K562 (cell line): ENCODE data around the gene PPP2R3C. TPM values are rescaled to one million over a fixed set of nuclear protein-coding genes. Genes with fewer than 3 reads are reported as not detected.

Experiments used
- GATA2 ChIP-seq: sonication (generic); formaldehyde crosslinking; IDR thresholded peaks from 2 replicates; pipeline ENCODE4 v1.4.0; 2020; ENCODE audit warnings: mild to moderate bottlenecking, missing genetic modification reagents
- GTF2E2 ChIP-seq: fragments of 200-800 bp; sonication (Bioruptor generic); IDR thresholded peaks from 2 replicates; pipeline ENCODE4 v1.6.1; 2016; ENCODE audit warnings: missing genetic modification characterization, missing compliant biosample characterization
- HNRNPLL ChIP-seq: fragments of 200-400 bp; formaldehyde crosslinking; IDR thresholded peaks from 2 replicates; pipeline ENCODE4 v1.6.1; 2017; ENCODE audit warnings: low read length, low read depth, mild to moderate bottlenecking; ENCODE audit not compliant: poor library complexity, severe bottlenecking
- KDM5B ChIP-seq: fragments of 200-600 bp; sonication (generic); IDR thresholded peaks from 2 replicates; pipeline ENCODE4 v1.6.1; 2012; ENCODE audit warnings: low read depth, mild to moderate bottlenecking, moderate library complexity, low read length, control low read depth, inconsistent platforms; ENCODE audit not compliant: insufficient replicate concordance
- MAZ ChIP-seq, 2 experiments: fragments of 450-650 bp in 1 of 2; sonication (generic) in 1 of 2; formaldehyde crosslinking; IDR thresholded peaks in 1 of 2; conservative IDR thresholded peaks in 1 of 2; 2 replicates each; pipeline versions ENCODE4 v1.4.0 to v1.5.0; 2020; ENCODE audit warnings: mild to moderate bottlenecking in 1 of 2, missing genetic modification reagents in 1 of 2
- MBD2 ChIP-seq: sonication (generic); IDR thresholded peaks from 2 replicates; pipeline ENCODE4 v1.6.1; 2016; ENCODE audit warnings: low read depth, borderline replicate concordance
- MCM2 ChIP-seq: fragments of 450-650 bp; IDR thresholded peaks from 2 replicates; pipeline ENCODE4 v1.6.1; 2017; ENCODE audit warnings: low read depth, mild to moderate bottlenecking
- NBN ChIP-seq: fragments of 450-650 bp; IDR thresholded peaks from 2 replicates; pipeline ENCODE4 v1.6.1; 2016; ENCODE audit warnings: low read depth, mild to moderate bottlenecking
- NKRF ChIP-seq: fragments of 450-650 bp; IDR thresholded peaks from 2 replicates; pipeline ENCODE4 v1.6.1; 2016; ENCODE audit warnings: borderline replicate concordance
- POLR2G ChIP-seq: fragments of 200-400 bp; formaldehyde crosslinking; IDR thresholded peaks from 2 replicates; pipeline ENCODE4 v1.6.1; 2017; ENCODE audit warnings: low read depth, mild to moderate bottlenecking, antibody characterized with exemption, low read length, moderate library complexity
- SAP30 ChIP-seq: fragments of 200-600 bp; sonication (generic); IDR thresholded peaks from 2 replicates; pipeline ENCODE4 v1.6.1; 2012; ENCODE audit warnings: borderline replicate concordance, low read depth, mild to moderate bottlenecking, moderate library complexity, low read length, control low read depth, inconsistent platforms; ENCODE audit not compliant: insufficient read depth, poor library complexity, severe bottlenecking
- SIN3A ChIP-seq, 2 experiments: fragments of 150-350 bp in 1 of 2; IDR thresholded peaks; 2 replicates each; pipeline ENCODE4 v1.6.1; 2011 to 2016; ENCODE audit warnings: borderline replicate concordance in 2 of 2, low read depth in 2 of 2, low read length in 2 of 2, mild to moderate bottlenecking in 2 of 2, moderate library complexity in 2 of 2; ENCODE audit not compliant: control insufficient read depth in 1 of 2
- SUPT5H ChIP-seq: fragments of 450-650 bp; IDR thresholded peaks from 2 replicates; pipeline ENCODE4 v1.6.1; 2016
- TAF1 ChIP-seq: IDR thresholded peaks from 2 replicates; pipeline ENCODE4 v1.6.1; 2011; ENCODE audit warnings: mild to moderate bottlenecking, low read length, moderate library complexity; ENCODE audit not compliant: insufficient read depth, control insufficient read depth, severe bottlenecking; ENCODE audit errors: extremely low read depth
- TRIM24 ChIP-seq, 2 experiments: fragments of 450-650 bp; IDR thresholded peaks; 2 replicates each; pipeline ENCODE4 v1.6.1; 2016
- ZFPM2 ChIP-seq: fragments of 250-450 bp; sonication (Bioruptor Pico); IDR thresholded peaks from 2 replicates; pipeline ENCODE4 v1.5.1; 2022; ENCODE audit warnings: mild to moderate bottlenecking
- ZNF143 ChIP-seq: sonication (generic); formaldehyde crosslinking; IDR thresholded peaks from 2 replicates; pipeline ENCODE4 v1.9.0; 2022; ENCODE audit warnings: mild to moderate bottlenecking, missing genetic modification reagents
- polyA plus RNA-seq, 8 experiments: library from polyadenylated mRNA; depleted of rRNA in 4 of 8; stranded (reverse) in 5 of 8; unstranded in 3 of 8; fragments of >200 nt; fragmentation: Nextera tagmentation in 2 of 8; fragmentation: Illumina TruSeq in 1 of 8; extraction: Ambion mirVana in 2 of 8; extraction: Trizol in 1 of 8; gene quantifications; 2 replicates each; pipeline versions ENCODE4 v1.2.1 to v1.2.3, GENCODE V29; 2011 to 2014; ENCODE audit warnings: inconsistent platforms in 1 of 8, missing spikeins in 1 of 8
- total RNA-seq, 7 experiments: library from RNA; depleted of rRNA in 6 of 7; stranded (reverse); fragments of >200 nt in 6 of 7; fragmentation: Illumina TruSeq in 2 of 7; extraction: Trizol in 2 of 7; gene quantifications; 2 replicates each; pipeline versions ENCODE4 v1.2.1 to v1.2.3, GENCODE V29; 2011 to 2021; ENCODE audit warnings: low replicate concordance in 1 of 7
- TF ChIP-seq, protein P1 (sequence below), 3 experiments: fragments of 200-800 bp in 1 of 3; fragments of 250-450 bp in 1 of 3; fragments of 450-650 bp in 1 of 3; sonication (Bioruptor Pico) in 1 of 3; sonication (Bioruptor generic) in 1 of 3; formaldehyde crosslinking in 1 of 3; IDR thresholded peaks; 2 replicates each; pipeline versions ENCODE4 v1.6.1 to v1.8.0; 2016 to 2022; ENCODE audit warnings: mild to moderate bottlenecking in 2 of 3, missing genetic modification characterization in 2 of 3, missing compliant biosample characterization in 1 of 3, moderate library complexity in 1 of 3
- TF ChIP-seq, protein P2 (sequence below): sonication (generic); formaldehyde crosslinking; IDR thresholded peaks from 2 replicates; pipeline ENCODE4 v1.8.0; 2022; ENCODE audit warnings: missing genetic modification reagents, mild to moderate bottlenecking, moderate library complexity, borderline replicate concordance

PPP2R3C gene
- total and polyA plus RNA-seq, 9 of the 15 experiments (the other 6 are each of a cell fraction or from before 2014, with no cell fraction given), result 14.7 to 43.3 (median 22.7) TPM

DNA sequence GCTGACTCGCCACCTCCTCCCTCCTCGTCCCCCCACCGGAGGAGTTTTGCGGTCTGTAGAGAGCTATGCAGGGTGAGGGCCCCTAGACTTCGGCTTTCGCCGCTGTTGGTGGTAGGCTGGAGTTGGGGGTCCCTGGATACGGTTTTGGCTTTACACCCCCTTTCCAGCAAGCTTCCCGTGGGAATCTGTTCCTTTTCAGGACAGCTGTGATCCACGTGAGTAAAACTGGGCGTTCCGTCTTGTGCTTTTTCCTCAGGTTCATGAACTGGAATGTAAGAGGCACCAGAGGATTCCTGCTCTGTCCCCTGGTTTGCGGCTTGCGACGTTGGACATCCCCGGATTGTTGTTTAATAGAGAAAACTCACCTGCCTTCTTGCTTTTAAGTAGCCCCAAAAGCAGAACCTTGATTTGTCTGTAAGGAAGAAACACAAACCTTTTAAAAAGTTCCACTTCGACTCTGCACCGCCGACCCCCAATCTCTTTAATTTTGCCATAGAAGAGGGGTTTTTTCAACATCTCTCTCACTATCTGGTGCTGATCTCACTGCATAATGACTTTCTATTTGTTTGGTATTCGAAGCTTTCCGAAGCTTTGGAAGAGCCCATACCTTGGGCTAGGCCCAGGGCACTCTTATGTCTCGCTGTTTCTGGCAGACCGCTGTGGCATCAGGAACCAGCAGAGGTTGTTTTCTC, 1.1 kb upstream of the PPP2R3C start (continued):
- TF ChIP-seq, protein P1, sequence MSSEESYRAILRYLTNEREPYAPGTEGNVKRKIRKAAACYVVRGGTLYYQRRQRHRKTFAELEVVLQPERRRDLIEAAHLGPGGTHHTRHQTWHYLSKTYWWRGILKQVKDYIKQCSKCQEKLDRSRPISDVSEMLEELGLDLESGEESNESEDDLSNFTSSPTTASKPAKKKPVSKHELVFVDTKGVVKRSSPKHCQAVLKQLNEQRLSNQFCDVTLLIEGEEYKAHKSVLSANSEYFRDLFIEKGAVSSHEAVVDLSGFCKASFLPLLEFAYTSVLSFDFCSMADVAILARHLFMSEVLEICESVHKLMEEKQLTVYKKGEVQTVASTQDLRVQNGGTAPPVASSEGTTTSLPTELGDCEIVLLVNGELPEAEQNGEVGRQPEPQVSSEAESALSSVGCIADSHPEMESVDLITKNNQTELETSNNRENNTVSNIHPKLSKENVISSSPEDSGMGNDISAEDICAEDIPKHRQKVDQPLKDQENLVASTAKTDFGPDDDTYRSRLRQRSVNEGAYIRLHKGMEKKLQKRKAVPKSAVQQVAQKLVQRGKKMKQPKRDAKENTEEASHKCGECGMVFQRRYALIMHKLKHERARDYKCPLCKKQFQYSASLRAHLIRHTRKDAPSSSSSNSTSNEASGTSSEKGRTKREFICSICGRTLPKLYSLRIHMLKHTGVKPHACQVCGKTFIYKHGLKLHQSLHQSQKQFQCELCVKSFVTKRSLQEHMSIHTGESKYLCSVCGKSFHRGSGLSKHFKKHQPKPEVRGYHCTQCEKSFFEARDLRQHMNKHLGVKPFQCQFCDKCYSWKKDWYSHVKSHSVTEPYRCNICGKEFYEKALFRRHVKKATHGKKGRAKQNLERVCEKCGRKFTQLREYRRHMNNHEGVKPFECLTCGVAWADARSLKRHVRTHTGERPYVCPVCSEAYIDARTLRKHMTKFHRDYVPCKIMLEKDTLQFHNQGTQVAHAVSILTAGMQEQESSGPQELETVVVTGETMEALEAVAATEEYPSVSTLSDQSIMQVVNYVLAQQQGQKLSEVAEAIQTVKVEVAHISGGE (CRISPR knock-in tag; IDR thresholded peaks at IDR 0.05), result 0 out of 6 replicates have a peak, but pooled peaks of 1 of the 3 experiments have one; percentile 90
- TF ChIP-seq TAF1 (peak; percentile 40), ZNF143 (CRISPR knock-in tag) (peak; percentile 48; the same call in 1 of the 2 replicates), TRIM24 (IDR thresholded peaks at IDR 0.05) (no peak), SUPT5H (peak; percentile 30; the same call in 1 of the 2 replicates), SIN3A (IDR thresholded peaks at IDR 0.05; ENCODE audit: borderline replicate concordance in 2 of 2, control insufficient read depth in 1 of 2, low read depth in 2 of 2, low read length in 2 of 2) (peak in 1 of 2 experiments; percentile 5; a peak in 1 of 4 replicates), KDM5B (peak; percentile 35), SAP30 (peak; percentile 53), NBN (peak; percentile 57; the same call in 1 of the 2 replicates), GATA2 (CRISPR knock-in tag) (peak; percentile 36; the same call in 1 of the 2 replicates), POLR2G (peak; percentile 22), MBD2 (peak; percentile 26; the same call in 1 of the 2 replicates), HNRNPLL (peak; percentile 18), GTF2E2 (peak; percentile 66; the same call in 1 of the 2 replicates), NKRF (peak; percentile 35; the same call in 1 of the 2 replicates), MCM2 (no peak), MAZ (CRISPR knock-in tag; conservative IDR thresholded peaks at IDR 0.05 in 1 of 2, IDR thresholded peaks at IDR 0.05 in 1 of 2) (peak; percentile 44 to 46; a peak in 1 of 4 replicates), ZFPM2 (CRISPR knock-in tag) (no peak)
- TF ChIP-seq, protein P2, sequence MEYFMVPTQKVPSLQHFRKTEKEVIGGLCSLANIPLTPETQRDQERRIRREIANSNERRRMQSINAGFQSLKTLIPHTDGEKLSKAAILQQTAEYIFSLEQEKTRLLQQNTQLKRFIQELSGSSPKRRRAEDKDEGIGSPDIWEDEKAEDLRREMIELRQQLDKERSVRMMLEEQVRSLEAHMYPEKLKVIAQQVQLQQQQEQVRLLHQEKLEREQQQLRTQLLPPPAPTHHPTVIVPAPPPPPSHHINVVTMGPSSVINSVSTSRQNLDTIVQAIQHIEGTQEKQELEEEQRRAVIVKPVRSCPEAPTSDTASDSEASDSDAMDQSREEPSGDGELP, result peak; percentile 89
